GM12891 (cell line): Measurements from ENCODE around the gene OR2A2.

Experiments
- PAX5 ChIP-seq: IDR thresholded peaks from 2 replicates; pipeline ENCODE4 v1.6.1; 2011; ENCODE audit warnings: low read length, moderate library complexity, mild to moderate bottlenecking; ENCODE audit not compliant: insufficient read depth, severe bottlenecking
- POLR2A ChIP-seq: IDR thresholded peaks from 2 replicates; pipeline ENCODE4 v1.6.1; 2011; ENCODE audit warnings: low read depth, low read length, control low read depth
- POLR2AphosphoS5 ChIP-seq: IDR thresholded peaks from 2 replicates; pipeline ENCODE4 v1.6.1; 2011; ENCODE audit warnings: low read depth, low read length, control low read depth
- POU2F2 ChIP-seq: IDR thresholded peaks from 2 replicates; pipeline ENCODE4 v1.6.1; 2011; ENCODE audit warnings: low read depth, mild to moderate bottlenecking, control low read depth, low read length, moderate library complexity
- TAF1 ChIP-seq: IDR thresholded peaks from 2 replicates; pipeline ENCODE4 v1.6.1; 2011; ENCODE audit warnings: low read depth, low read length, control low read depth

DNA sequence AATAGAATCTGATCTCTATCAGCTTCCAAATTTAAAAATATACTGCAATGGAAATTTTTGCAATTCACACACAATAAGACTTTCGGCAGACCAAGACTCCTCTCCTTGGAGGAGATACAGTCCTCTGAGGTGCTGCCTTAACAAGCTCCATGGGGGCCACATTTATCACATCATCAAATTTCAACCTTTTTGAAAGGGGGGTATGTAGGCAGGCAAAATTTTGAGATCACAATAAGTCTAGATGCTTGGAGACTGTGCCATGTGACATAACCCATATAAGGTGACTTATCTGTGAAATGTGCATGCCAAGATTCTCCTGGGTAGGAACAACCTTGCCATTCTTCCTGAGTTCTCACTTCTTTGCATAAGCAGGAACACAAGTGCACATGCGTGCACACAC is 23.4 kb upstream of the OR2A2 start, which contains the start of gene OR2A12:
- TF ChIP-seq POLR2A = no peak
- no peak for TF ChIP-seq POLR2AphosphoS5
- no peak for TF ChIP-seq TAF1
- TF ChIP-seq POU2F2 = no peak
- no peak for TF ChIP-seq PAX5
